GM12891 (cell line): ENCODE measurements around the gene CCDC86.

Source experiments
- DNase-seq: peaks from one replicate; pipeline ENCODE4 v3.0.0; 2011; ENCODE audit warnings: low spot score; ENCODE audit not compliant: insufficient read length
- FAIRE-seq: peaks from 2 replicates; lab custom pipeline; 2011; peaks lifted over from hg19 to GRCh38; lab: Jason Lieb, UNC
- PAX5 ChIP-seq: IDR thresholded peaks from 2 replicates; pipeline ENCODE4 v1.6.1; 2011; ENCODE audit warnings: low read length, moderate library complexity, mild to moderate bottlenecking; ENCODE audit not compliant: insufficient read depth, severe bottlenecking
- POLR2A ChIP-seq: IDR thresholded peaks from 2 replicates; pipeline ENCODE4 v1.6.1; 2011; ENCODE audit warnings: low read depth, low read length, control low read depth
- POLR2AphosphoS5 ChIP-seq: IDR thresholded peaks from 2 replicates; pipeline ENCODE4 v1.6.1; 2011; ENCODE audit warnings: low read depth, low read length, control low read depth
- POU2F2 ChIP-seq: IDR thresholded peaks from 2 replicates; pipeline ENCODE4 v1.6.1; 2011; ENCODE audit warnings: low read depth, mild to moderate bottlenecking, control low read depth, low read length, moderate library complexity
- SPI1 ChIP-seq: IDR thresholded peaks from 2 replicates; pipeline ENCODE4 v1.6.1; 2011; ENCODE audit warnings: low read depth, low read length, control low read depth
- TAF1 ChIP-seq: IDR thresholded peaks from 2 replicates; pipeline ENCODE4 v1.6.1; 2011; ENCODE audit warnings: low read depth, low read length, control low read depth

Gene CCDC86

DNA sequence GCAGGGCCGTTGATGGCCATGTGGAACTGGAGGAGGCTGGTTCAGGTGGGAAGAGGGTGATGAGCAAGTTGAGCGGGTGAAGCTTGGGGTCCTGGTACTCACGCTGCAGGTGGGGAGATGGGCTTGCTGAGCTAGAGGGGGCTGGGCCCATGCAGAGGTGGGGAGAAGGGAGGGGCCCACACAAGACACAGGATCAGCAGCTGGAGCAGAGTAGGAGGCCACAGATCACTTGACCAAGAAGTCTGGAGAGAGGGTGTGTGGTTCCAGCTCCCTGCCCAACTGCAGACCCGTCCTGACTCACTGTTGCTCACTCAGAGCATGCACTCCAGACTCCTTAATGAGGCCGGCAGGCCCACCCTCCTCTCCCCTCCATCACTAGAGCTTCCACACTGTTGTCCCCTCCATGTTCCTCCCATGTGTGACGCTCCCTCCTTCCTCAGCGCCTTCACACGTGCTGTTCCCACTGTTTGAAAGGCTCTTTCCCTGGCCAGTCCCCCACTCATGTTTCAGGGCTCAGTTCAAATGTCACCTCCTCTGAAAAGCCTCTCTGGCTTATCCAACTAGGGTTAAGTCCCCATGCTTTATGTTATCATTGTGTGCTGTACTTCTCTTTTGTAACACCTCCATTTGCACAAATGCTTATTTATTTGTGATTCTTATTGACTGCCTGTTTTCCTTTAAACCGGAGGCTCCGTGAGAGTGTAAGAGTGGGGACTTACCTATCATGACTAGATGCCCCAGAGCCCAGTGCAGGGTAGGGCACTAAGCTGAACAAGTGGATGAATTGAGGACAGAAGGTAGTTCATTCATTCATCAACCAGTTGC, 2.3 kb downstream of the CCDC86 start:
- DNase-seq (no peak), FAIRE-seq (no peak)
- no peak for TF ChIP-seq POLR2A
- TF ChIP-seq PAX5, result no peak
- no peak for TF ChIP-seq SPI1
- no peak for TF ChIP-seq POLR2AphosphoS5
- no peak for TF ChIP-seq POU2F2
- TF ChIP-seq TAF1, result no peak

DNA sequence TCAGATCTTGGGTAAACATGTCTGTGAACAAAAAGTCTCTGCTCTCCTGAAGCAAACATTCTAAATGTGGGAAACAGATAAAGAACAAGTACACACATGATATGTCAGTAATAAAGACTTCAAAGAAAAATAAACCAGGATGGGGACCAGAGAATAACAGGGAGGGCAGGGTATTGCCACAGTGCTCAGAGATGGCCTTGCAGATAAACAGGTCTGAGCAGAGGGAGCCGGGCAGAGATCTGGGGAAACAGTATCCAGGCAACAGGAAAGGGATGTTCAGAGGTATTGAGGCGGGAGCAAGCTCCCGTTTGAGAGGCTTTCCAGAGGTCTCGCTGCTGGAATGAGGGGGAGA, 2.9 kb downstream of the CCDC86 start:
- FAIRE-seq (no peak), DNase-seq (no peak)
- TF ChIP-seq SPI1 (no peak), POU2F2 (no peak), POLR2A (no peak), PAX5 (no peak), POLR2AphosphoS5 (no peak), TAF1 (no peak)

- TF ChIP-seq POLR2A, result no peak
- TF ChIP-seq POLR2AphosphoS5, result no peak
- TF ChIP-seq POU2F2, result no peak
- no peak for TF ChIP-seq SPI1
- TF ChIP-seq PAX5, result no peak
- TF ChIP-seq TAF1, result no peak
- FAIRE-seq (no peak), DNase-seq (no peak)
Observed at GRCh38 chr11:60845338-60845737, 3.4 kb downstream of the CCDC86 start.

- no peak for DNase-seq
Observed at GRCh38 chr11:60847281-60847680, 5.4 kb downstream of the CCDC86 start.

DNA sequence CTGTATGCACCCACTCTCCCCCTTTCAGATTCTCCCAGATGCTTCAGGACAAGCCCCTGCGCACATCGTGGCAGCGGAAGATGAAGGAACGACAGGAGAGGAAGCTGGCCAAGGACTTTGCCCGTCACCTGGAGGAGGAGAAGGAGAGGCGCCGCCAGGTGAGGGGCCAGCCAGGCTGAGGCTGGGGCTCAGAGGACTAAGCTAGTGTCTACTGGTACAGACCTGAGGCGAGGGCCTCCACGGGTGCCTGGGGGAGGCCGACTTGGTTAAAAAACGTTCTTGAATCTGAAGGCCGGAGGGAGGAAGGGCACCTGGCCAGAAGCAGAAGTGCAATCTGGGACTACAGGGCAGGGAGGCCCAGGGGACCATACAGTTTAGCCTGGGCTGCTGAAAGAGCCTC, 6.0 kb downstream of the CCDC86 start:
- DNase-seq (no peak), FAIRE-seq (no peak)
- TF ChIP-seq POLR2A, result no peak
- no peak for TF ChIP-seq POLR2AphosphoS5
- TF ChIP-seq SPI1, result no peak
- no peak for TF ChIP-seq PAX5
- no peak for TF ChIP-seq TAF1
- no peak for TF ChIP-seq POU2F2

More at GRCh38 chr11:60847281-60847680, 5.4 kb downstream of the CCDC86 start:
- TF ChIP-seq POU2F2 (no peak), POLR2AphosphoS5 (no peak), TAF1 (no peak), POLR2A (no peak), SPI1 (no peak), PAX5 (no peak)
- no peak for FAIRE-seq

DNA sequence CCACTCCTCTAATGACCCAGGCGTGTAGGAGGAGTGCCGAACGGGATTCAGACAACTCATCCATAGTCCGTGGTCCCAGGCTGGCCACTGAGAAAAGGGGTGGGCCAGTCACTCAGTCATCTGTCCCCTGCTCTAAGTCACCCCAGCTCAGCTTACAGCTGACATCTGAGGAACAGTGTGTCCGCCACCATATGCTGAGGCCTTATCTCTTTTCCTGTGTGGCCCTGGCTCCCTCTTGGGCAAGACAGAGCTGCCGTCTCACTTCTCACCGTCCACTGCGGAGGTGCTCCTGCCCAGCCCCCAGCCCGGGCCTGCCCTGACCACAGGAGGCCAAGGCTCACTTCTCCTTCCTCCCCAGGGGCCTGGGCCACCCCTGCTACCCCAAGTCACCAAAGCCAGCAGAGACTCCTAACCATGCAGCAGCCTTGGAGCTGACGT, 6.8 kb downstream of the CCDC86 start:
- DNase-seq, result no peak
- TF ChIP-seq SPI1 (no peak), POLR2AphosphoS5 (no peak), TAF1 (no peak), POU2F2 (no peak), PAX5 (no peak), POLR2A (no peak)
- FAIRE-seq, result no peak

- DNase-seq (no peak), FAIRE-seq (no peak)
- TF ChIP-seq POLR2A (no peak), POLR2AphosphoS5 (no peak), SPI1 (no peak), PAX5 (no peak), TAF1 (no peak), POU2F2 (no peak)
Observed at GRCh38 chr11:60849641-60850520, 8.0 kb downstream of the CCDC86 start.

GRCh38 chr11:60851327-60852104, 9.6 kb downstream of the CCDC86 start:
- DNase-seq, result no peak
- FAIRE-seq, result no peak
- TF ChIP-seq PAX5 (no peak), TAF1 (no peak), POLR2AphosphoS5 (no peak), POU2F2 (no peak), SPI1 (no peak), POLR2A (no peak)
